ENCODE measurements around the gene ZNF426. TPM values are rescaled to one million over a fixed set of nuclear protein-coding genes. Genes with fewer than 3 reads are reported as not detected.

Gene ZNF426
- total RNA-seq, 1 donor = 28.2 TPM

- Histone ChIP-seq H3K9me3 (ENCODE audit: low read depth, low read length) (peaks cover 27% of the 10 kb centered on the region), H3K27me3 (ENCODE audit: insufficient read depth, low read length) (no peaks in the 10 kb centered on the region), H3K4me1 (ENCODE audit: insufficient read depth, low read length) (peaks cover 4% of the 10 kb centered on the region), H3K27ac (ENCODE audit: low read depth, low read length) (no peak overlapping the region), H3K4me2 (ENCODE audit: insufficient read depth, low read length) (no peak overlapping the region), H4K20me1 (ENCODE audit: insufficient read depth, low read length) (no peaks in the 10 kb centered on the region), H3K36me3 (ENCODE audit: insufficient read depth, low read length) (peaks cover 56% of the 10 kb centered on the region), H2AFZ (ENCODE audit: low read length) (no peak overlapping the region), H3K4me3 (ENCODE audit: insufficient read depth, low read length) (no peak overlapping the region), H3K79me2 (ENCODE audit: insufficient read depth, low read length) (peaks cover 28% of the 10 kb centered on the region)
- no peak for DNase-seq (ENCODE audit: insufficient read length, low spot score, missing footprints)
- no peak for TF ChIP-seq CTCF (IDR thresholded peaks at IDR 0.05; ENCODE audit: extremely low read depth, low read depth, low read length)
Observed at GRCh38 chr19:9535934-9536333, 2.5 kb downstream of the ZNF426 start.

GRCh38 chr19:9531933-9532332 is 6.5 kb downstream of the ZNF426 start:
- Histone ChIP-seq H3K79me2 (ENCODE audit: insufficient read depth, low read length) (peaks cover 12% of the 10 kb centered on the region), H3K27ac (ENCODE audit: low read depth, low read length) (no peak overlapping the region), H3K9me3 (ENCODE audit: low read depth, low read length) (peaks cover 62% of the 10 kb centered on the region), H3K4me1 (ENCODE audit: insufficient read depth, low read length) (no peaks in the 10 kb centered on the region), H3K4me3 (ENCODE audit: insufficient read depth, low read length) (no peak overlapping the region), H3K4me2 (ENCODE audit: insufficient read depth, low read length) (no peak overlapping the region), H3K36me3 (ENCODE audit: insufficient read depth, low read length) (peaks cover 95% of the 10 kb centered on the region), H4K20me1 (ENCODE audit: insufficient read depth, low read length) (no peaks in the 10 kb centered on the region), H3K27me3 (ENCODE audit: insufficient read depth, low read length) (no peaks in the 10 kb centered on the region), H2AFZ (ENCODE audit: low read length) (no peak overlapping the region)
- DNase-seq (ENCODE audit: insufficient read length, low spot score, missing footprints) = no peak
- no peak for TF ChIP-seq CTCF (IDR thresholded peaks at IDR 0.05; ENCODE audit: extremely low read depth, low read depth, low read length)

- DNase-seq (ENCODE audit: insufficient read length, low spot score, missing footprints) = no peak
- peaks cover 71% of the 10 kb centered on the region for H3K9me3 ChIP-seq (ENCODE audit: low read depth, low read length)
- H3K36me3 ChIP-seq (ENCODE audit: insufficient read depth, low read length) = peaks cover 73% of the 10 kb centered on the region
- H3K4me2 ChIP-seq (ENCODE audit: insufficient read depth, low read length) = no peak overlapping the region
- no peak overlapping the region for H3K4me3 ChIP-seq (ENCODE audit: insufficient read depth, low read length)
- no peaks in the 10 kb centered on the region for H3K4me1 ChIP-seq (ENCODE audit: insufficient read depth, low read length)
- no peaks in the 10 kb centered on the region for H3K27me3 ChIP-seq (ENCODE audit: insufficient read depth, low read length)
- H3K79me2 ChIP-seq (ENCODE audit: insufficient read depth, low read length) = no peaks in the 10 kb centered on the region
- H4K20me1 ChIP-seq (ENCODE audit: insufficient read depth, low read length) = no peaks in the 10 kb centered on the region
- TF ChIP-seq CTCF (IDR thresholded peaks at IDR 0.05; ENCODE audit: extremely low read depth, low read depth, low read length) = no peak
- H2AFZ ChIP-seq (ENCODE audit: low read length) = no peak overlapping the region
- no peak overlapping the region for H3K27ac ChIP-seq (ENCODE audit: low read depth, low read length)
Observed at GRCh38 chr19:9528757-9529336, 9.6 kb downstream of the ZNF426 start.

- Histone ChIP-seq H4K20me1 (ENCODE audit: insufficient read depth, low read length) (no peaks in the 10 kb centered on the region), H3K36me3 (ENCODE audit: insufficient read depth, low read length) (peaks cover 24% of the 10 kb centered on the region), H3K9me3 (ENCODE audit: low read depth, low read length) (peaks cover 46% of the 10 kb centered on the region), H3K4me3 (ENCODE audit: insufficient read depth, low read length) (no peak overlapping the region), H3K27me3 (ENCODE audit: insufficient read depth, low read length) (no peaks in the 10 kb centered on the region), H3K4me2 (ENCODE audit: insufficient read depth, low read length) (no peak overlapping the region), H3K4me1 (ENCODE audit: insufficient read depth, low read length) (no peaks in the 10 kb centered on the region), H3K27ac (ENCODE audit: low read depth, low read length) (no peak overlapping the region), H3K79me2 (ENCODE audit: insufficient read depth, low read length) (no peaks in the 10 kb centered on the region), H2AFZ (ENCODE audit: low read length) (no peak overlapping the region)
- TF ChIP-seq CTCF (IDR thresholded peaks at IDR 0.05; ENCODE audit: extremely low read depth, low read depth, low read length) = no peak
- no peak for DNase-seq (ENCODE audit: insufficient read length, low spot score, missing footprints)
Observed at GRCh38 chr19:9523885-9524474, 14.5 kb downstream of the ZNF426 start.

Measured in osteoblast (primary cell).